Inflammatory macrophage (primary cell): ENCODE measurements around the gene CHI3L1.

Experiments
- DNase-seq, 2 donors: peaks; one replicate each; pipeline ENCODE4 v3.0.0-alpha.2; 2020 to 2022

CHI3L1 gene

GRCh38 chr1:203167913-203168200, 18.6 kb downstream of the CHI3L1 start:
- no peak for DNase-seq

GRCh38 chr1:203167026-203167912, 19.2 kb downstream of the CHI3L1 start:
- no peak for DNase-seq

- DNase-seq: no peak
Observed at GRCh38 chr1:203166192-203166940, 20.1 kb downstream of the CHI3L1 start.

DNA sequence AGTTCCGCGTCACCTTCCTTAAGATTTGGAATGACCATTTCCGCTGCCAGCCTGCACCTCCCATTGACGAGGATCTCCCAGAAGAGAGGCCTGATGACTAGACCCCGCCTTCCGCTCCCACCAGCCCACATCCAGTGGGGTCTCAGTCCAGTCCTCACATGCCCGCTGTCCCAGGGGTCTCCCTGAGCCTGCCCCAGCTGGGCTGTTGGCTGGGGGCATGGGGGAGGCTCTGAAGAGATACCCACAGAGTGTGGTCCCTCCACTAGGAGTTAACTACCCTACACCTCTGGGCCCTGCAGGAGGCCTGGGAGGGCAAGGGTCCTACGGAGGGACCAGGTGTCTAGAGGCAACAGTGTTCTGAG, 20.7 kb downstream of the CHI3L1 start:
- DNase-seq: no peak

GRCh38 chr1:203165101-203165799, 21.3 kb downstream of the CHI3L1 start:
- DNase-seq: no peak

- DNase-seq: peak; percentile 67 to 79
Observed at GRCh38 chr1:203163891-203164635, 22.4 kb downstream of the CHI3L1 start.

GRCh38 chr1:203162403-203162802, 24.1 kb downstream of the CHI3L1 start:
- peak; percentile 59 to 60 for DNase-seq

GRCh38 chr1:203161703-203162102, 24.8 kb downstream of the CHI3L1 start:
- DNase-seq: no peak

DNA sequence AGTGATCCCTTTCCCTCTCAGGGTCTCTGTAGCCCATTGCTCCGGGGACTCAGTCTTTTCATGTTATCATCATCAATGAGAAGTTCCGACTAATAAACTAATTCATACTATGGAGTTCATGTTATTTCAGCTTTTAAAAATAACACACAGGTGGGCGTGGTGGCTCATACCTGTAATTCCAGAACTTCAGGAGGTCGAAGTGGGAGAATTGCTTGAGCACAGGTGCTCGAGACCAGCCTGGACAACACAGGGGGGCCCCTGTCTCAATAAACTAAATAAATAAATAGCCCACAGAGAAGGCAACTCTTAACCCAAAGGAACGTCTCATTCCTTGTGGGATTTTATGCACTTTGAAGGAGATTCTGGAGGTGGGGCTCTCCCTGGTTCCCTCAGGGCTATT, 25.3 kb downstream of the CHI3L1 start:
- DNase-seq: no peak

DNA sequence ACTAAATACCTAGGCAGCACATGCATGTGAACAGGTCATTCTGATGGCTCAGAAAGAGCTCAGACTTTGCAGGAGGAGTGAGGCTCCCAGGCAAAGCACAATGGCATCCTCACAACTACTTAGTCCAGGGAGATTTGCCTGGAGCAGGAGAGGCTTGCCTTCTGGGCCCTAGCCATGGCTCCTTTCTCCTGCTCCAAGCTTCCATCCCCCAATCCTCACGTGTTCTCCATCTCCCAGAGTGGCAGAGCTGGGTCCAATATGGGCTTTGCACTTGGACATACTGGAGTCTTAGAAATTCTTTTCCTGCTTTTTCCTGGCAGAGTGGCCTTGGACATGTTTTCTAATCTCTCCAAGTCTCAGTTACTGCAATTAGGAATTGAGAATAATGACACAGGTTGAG, 26.7 kb downstream of the CHI3L1 start:
- no peak for DNase-seq

DNA sequence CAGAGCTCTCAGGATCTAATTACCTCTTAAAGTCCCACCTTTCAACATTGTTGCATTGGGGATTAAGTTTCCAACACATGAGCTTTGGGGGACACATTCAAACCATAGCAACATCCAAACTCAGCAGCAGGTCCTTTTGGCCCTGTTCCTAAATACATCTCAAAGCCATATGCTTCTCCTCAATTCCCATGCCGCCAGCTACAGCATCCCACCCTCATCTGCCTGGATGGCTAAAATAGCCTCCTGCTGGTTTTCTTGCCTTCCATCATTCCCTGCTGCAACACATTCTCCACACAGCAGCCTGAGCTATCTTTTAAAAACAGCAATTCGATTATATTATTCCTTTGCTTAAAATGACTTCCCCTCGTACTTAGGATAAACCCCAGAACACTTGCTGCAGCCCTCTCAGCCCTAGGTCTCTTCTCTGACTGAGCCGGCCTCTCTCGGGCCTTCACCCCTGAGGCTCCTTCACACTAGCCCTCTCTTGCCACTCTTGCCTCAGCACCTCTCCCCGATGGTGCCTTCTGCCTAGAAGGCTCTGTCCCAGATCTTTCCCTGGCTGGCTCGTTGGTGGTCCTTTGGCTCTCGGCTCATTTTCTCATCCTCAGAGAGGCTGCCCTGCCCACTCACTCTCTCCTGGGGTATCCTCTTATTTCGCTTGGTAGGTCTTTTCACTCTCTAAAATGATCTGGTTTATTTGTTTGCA, 27.4 kb downstream of the CHI3L1 start:
- DNase-seq: no peak

DNA sequence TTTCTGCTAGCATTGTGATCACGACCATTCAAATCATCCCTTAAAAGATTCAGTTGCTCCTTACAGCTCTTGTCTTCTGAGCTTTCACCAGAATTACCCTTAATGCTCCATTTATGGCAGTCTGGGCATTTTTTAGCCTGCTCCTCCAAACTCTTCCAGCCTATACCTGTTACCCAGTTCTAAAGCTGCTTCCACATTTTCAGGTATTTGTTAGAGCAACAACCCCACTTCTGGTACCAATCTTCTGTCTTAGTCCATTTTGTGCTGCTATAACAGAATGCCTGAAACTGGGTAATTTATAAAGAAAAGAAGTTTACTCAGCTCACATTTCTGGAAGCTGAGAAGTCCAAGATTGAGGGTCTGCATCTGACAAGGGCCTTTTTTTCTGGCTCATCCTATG, 28.1 kb downstream of the CHI3L1 start:
- DNase-seq: no peak

- no peak for DNase-seq
Observed at GRCh38 chr1:203156280-203156679, 30.2 kb downstream of the CHI3L1 start.

DNA sequence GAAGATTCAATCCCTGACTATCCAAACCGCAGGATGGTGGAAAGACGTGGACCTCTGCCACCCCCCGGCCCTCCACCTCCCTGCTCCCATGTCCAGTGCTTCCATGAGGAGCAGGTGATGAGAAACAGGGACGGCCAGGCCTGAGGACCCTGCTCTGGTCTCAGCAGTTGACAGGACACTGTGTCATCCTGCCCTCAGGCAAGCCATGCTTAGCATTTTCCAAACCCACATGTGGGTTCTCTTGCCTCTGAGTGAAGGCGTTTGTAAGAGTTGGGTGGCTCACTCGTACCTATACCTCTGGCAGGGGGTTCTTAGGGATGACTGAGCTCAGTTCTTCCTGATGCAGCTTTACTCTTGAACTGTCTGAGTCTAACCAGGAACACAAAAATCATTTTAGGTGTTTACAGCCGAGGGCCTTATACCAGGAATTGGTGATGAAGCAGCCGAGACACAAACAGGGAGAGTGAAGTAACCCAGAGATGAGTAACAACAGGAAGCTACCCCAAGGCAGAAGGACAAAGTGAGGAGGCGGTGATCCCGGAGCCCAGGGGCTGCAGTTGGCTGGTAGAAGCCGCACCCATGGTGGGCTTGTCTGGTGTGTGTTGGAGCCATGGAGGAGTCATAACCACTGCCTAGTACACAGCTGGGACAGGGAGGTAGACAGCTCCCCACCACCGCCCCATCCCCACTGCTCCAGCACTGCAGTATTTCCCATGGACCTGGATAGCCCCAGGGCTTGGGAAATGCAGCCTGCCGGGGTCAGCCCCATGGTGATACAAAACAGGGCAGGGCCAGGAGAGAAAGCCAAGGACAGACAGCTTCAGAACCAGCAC, 32.3 kb downstream of the CHI3L1 start:
- DNase-seq: peak; percentile 64 to 69

GRCh38 chr1:203153051-203153988, 33.2 kb downstream of the CHI3L1 start:
- DNase-seq: no peak

GRCh38 chr1:203152158-203153034, 34.1 kb downstream of the CHI3L1 start:
- no peak for DNase-seq

- DNase-seq: no peak
Observed at GRCh38 chr1:203151362-203152157, 34.9 kb downstream of the CHI3L1 start.
